GM21381 (cell line): ENCODE results near the gene SH3YL1.

Source experiments
- ATAC-seq: cut with Tn5 transposase; IDR thresholded peaks from one replicate; pipeline ENCODE4 v1.9.1; 2021; ENCODE audit warnings: mild to moderate bottlenecking, moderate library complexity; ENCODE audit not compliant: unreplicated experiment

Gene SH3YL1

DNA sequence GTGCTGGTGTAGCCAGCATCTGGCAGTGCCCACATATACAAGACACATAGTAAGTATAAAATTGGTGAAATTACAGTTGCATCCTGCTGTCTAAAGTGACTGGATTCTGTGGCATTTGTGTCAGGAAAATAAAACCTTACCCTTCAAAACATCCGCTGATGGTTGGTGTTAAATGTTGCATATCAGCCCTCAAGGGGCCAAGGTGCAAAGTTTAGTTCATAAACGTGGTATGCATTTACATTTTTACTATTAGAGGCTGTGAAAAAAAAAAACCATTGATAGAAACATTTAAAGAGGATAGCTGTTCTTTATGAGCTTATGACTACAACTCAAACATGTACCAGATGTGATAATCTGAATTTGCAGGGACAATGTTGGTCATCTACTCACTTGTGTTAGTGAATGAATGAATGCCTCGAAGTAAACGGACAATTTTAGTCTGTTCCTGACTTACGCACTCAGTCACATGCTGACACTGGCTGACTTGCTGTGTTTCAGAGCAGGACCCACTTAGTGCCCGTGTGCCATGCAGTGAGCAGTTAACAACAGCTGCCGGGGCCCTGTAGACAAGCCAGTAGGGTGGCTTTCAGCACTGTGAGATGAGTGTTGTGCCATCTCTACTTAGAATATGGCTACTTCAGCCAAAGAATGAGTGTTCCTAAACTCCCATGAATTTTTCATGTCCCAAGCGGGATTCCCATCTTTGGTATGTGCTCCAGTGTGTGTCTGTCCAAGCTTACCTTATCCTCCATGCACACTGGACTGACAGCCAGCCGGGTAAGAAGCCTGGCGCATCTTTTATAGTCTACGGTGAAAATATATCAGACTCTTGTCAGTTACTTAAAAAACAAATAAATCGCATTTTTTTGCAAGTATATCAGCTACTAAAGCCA lies 18.8 kb upstream of the SH3YL1 start:
- no peak for ATAC-seq

DNA sequence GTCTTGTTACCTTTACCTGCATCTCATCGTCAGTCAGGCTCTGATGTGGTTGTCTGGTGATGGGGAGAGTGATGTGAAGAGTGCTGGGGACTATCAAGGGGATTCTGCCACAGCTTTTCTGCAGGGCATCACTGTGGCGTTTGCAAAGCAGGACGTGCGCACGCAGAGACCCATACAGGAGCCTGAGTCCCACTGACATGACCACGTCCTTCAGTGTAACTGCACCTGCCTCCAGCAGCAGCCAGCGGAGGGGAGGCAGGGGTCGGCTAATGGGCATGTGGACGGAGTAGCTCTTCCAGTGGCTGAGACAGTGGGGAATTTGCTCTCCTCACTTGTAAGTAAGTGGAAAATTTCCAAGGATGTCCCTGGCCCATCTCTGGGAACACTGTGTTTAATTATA lies 17.5 kb upstream of the SH3YL1 start:
- ATAC-seq = no peak

DNA sequence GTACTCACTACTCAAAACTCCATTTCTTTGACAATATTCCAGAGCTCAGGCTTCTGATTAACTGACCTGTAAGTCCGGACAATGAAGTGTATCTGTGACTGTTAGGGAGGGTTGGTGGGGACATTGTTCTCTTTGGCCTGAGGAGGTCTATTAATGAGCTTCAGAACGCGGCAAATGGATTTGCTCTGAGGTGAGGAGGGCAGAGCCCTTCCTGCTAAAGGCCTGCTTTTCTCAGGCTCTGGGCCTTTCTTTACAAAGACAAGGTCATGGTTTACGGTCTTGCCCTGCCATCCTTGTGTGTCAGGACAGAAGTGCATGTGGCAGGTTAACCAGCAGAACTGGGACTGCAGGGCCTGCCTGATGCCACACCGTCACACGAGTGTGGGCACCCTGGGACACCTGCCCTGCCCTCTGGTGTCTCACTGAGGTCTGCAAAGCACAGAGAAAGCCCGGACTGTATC lies 16.8 kb upstream of the SH3YL1 start:
- ATAC-seq = no peak

GRCh38 chr2:279956-280649 lies 16.3 kb upstream of the SH3YL1 start:
- no peak for ATAC-seq

DNA sequence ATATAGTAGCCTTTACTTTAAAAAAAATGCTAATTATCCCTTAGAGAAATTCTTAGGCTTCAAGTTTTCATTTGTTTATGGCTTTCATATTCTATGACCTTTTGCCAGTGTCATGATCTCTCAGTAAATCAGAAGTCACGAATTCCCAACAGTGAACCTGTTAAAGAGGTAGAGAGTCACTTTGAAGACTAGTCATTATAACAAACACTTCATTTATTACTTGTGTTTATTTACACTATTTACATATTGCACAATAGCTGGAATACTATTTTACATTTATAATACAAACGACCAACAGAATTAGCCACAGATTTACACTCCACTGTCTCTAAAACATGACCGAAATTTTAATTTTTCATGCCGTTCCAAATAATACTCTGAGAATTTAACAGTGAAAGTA lies 15.5 kb upstream of the SH3YL1 start:
- no peak for ATAC-seq

- ATAC-seq = no peak
Observed at GRCh38 chr2:278927-279320, 15.1 kb upstream of the SH3YL1 start.

DNA sequence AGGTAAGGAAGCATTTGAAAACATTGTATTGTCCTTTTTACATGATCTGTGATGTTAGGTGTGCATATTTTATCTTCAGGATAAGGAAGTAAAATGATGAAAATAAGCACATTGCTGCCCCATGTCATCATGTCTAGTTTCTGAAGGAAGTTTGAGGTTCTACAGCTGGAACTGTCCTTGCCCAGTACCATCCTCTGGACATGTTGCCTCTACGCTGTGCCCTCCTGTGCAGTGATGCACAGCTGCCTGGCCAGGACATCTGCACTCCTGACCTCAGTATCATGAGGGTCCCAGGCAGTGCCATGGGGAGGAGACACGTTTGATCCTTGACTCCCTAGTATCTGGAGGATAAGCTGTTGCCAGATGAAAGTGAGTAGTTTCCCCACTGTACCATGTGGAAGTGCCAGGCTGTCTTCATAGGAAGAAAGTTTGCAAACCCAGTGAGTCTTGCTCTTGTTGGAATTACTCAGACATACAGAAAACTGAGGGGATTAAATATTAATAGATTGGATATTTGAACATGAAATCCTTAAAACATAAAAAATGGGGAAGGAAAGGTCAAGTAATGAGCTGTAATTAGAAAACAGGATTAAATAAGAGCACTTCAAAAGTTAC lies 14.6 kb upstream of the SH3YL1 start:
- ATAC-seq = no peak

- peak; percentile 88 for ATAC-seq
Observed at GRCh38 chr2:275466-275865, 11.6 kb upstream of the SH3YL1 start.

DNA sequence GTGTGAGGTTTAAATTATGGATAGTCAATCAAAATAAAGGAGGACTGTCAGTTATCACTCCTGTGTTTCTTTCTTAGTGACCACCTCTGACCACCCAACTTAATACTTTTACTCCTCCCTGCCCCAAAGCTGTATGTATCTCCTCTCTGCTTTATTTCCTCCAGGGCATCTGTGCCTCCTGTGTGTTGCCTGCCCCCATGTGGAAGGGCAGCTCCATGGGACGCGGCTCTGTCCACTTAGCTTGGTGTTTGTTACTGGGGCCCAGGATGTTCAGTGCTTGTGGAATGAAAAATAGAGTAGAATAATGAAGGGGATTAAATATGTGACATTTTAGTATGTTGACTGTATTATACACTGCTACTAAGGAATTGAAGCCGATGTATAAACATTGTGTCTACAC lies 10.7 kb upstream of the SH3YL1 start:
- ATAC-seq = no peak

DNA sequence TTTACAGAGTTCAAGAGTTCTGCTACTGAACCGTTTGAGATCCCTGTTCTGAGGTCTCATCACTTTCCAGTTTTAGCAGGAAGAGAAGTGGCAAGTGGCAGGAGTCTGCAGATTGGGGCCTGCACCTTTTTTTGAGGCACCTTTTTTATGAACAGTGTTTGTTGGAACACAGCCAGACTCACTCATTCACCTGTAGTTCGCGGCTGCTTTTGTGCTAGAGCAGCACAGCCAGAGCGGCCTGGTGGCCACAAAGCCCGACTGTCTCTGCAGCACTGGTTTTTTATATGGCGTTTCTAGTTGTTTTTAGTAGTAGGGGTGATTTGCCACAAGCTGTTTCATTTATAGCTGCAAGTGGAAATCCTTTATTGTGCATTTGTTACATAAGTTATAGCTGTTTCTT lies 9.5 kb upstream of the SH3YL1 start:
- no peak for ATAC-seq

DNA sequence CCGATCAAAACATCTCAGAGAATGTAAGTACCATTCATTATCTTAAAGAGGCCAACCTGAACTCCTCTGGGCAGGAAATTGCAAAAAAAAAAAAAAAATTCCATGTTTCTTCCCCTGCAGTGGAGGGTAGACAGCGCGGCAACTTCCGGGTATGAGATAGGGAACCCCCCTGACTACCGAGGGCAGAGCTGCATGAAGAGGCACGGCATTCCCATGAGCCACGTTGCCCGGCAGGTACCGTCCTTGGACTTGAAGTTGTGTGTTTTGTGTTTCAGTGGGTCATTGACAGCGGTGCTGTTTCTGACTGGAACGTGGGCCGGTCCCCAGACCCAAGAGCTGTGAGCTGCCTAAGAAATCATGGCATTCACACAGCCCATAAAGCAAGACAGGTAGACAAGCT lies 8.1 kb upstream of the SH3YL1 start:
- ATAC-seq = no peak

- ATAC-seq = no peak
Observed at GRCh38 chr2:270861-271260, 7.0 kb upstream of the SH3YL1 start.

DNA sequence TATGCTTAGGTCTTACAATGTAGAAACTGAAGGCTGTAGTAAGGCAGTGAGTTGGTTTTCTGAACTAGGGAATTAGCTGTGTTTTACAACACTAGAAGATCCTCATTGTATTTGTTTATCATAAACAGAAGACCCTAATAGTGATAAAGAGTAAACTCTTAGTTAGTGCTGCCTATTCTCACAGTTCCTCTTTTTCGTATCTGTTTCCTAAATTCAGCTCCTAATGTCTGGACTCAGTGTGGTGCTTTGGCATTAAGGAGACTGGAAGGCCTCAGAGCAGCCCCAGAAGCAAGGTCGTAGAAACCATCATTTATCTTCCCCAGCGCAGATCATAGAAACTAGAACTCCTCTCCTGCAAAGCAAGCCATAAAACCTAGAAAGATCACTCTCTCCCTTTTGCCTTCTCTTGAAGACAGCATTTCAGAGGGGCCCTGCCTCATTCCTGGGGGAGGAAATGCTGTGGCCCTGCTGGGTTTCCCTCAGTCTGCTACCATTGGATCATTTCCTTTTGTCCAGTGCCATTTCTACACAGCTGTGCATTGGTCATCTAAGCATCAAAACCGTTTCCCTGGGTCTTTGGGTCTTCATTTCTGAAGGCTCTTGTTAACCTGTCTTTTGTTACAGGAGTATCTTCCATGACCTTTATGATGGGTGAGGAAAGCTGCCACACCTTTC lies 5.7 kb upstream of the SH3YL1 start:
- no peak for ATAC-seq

- ATAC-seq = no peak
Observed at GRCh38 chr2:268323-268722, 4.5 kb upstream of the SH3YL1 start.

DNA sequence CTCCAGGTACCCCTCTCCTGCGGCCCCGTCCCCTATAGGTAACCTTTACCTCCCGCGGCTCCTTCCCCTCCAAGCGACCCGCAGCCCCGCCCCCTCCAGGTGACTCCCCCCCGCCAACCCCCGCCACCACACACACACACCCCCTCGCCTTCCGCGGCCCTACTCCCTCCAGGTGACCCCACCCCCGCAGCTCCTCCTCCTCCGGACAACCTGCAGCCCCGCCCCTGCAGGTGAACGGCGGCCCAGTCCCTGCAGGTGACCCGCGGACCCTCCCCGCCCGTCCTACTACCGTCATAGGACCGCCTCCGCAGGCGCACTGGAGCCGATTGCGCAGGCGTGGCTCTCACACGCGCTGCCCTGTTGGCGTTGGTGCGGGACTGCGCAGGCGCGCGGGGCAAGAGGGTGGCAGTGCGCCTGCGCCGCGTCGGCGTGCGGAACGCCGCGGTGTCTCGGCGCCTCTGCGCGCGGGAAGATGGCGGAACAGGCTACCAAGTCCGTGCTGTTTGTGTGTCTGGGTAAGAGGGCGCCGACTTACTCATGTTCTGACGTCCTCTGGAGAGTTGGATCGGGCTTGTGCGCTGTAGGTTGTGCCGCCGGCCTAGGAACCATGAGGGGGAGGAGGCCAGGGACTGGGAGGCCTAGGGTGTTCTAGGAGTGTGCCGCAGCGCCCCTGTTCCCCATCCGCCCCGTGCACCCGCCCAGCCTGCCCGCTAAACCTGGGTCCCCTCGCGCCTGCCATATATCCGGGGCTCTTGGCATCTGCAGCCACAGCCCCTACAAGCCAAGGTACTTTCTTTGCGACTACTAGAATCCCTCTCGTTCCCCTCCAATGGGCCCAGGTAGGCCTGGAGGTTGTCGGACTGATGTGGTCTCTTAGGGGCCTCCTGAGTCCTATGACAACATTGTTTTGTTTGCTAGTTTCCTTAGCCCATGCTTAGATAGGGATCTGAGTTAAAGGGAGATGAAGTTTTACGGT lies 949 bp upstream of the SH3YL1 start, which contains the start of gene ACP1:
Gene ACP1, plus strand, starts transcription at position 455 of the 976 bp plus-strand sequence. Its CDS starts 18 bp downstream, at position 473.
- peak; percentile 86 for ATAC-seq

- no peak for ATAC-seq
Observed at GRCh38 chr2:263022-263738, 652 bp downstream of the SH3YL1 start.

DNA sequence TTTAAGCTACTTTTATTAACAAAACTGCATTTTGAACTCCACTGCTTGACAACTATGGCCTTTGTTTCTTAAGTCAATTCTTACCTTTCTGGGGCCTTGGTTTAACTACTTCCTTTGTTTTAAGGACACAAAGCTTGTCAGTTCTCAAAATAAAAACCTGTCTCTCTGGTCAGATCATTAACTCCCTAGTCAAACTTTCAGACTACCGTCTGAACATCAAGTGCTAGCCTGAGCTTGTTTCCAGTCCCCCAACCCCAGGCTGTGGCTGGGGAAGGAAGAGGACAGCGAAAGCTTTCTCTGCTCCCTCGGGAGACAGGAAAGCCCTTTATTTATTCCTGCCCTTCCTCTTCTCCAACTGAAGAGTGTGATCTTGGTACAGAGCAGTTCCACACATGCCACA lies 1.7 kb downstream of the SH3YL1 start:
- ATAC-seq = no peak

- no peak for ATAC-seq
Observed at GRCh38 chr2:260507-261161, 3.2 kb downstream of the SH3YL1 start.
